AG09319 (cell line): ENCODE data around the gene FBXL16.

ENCODE experiments used
- DNase-seq: peaks from one replicate; pipeline ENCODE4 v3.0.0-alpha.2; 2010; ENCODE audit warnings: low read depth; ENCODE audit errors: extremely low read depth
- CTCF ChIP-seq: IDR thresholded peaks from 2 replicates; pipeline ENCODE4 v1.5.1; 2011; ENCODE audit warnings: low read depth, mild to moderate bottlenecking, inconsistent platforms, low read length, moderate library complexity

The FBXL16 gene

GRCh38 chr16:674968-675883, 30.4 kb downstream of the FBXL16 start, which contains the start of gene RHBDL1:
TSS of gene RHBDL1 (plus strand) at chr16:675671. CDS start at chr16:675791, 120 bp downstream.
- no peak for DNase-seq
- TF ChIP-seq CTCF: no peak; the same call in 1 of the 2 replicates

- TF ChIP-seq CTCF: no peak
- DNase-seq: no peak
These were observed 31.3 kb downstream of the FBXL16 start for GRCh38 chr16:674214-674881.

- no peak for DNase-seq
- no peak for TF ChIP-seq CTCF
These were observed 32.1 kb downstream of the FBXL16 start for GRCh38 chr16:673399-673991.

- TF ChIP-seq CTCF: no peak
- no peak for DNase-seq
These were observed 32.8 kb downstream of the FBXL16 start for GRCh38 chr16:672851-673250.

- no peak for TF ChIP-seq CTCF
- no peak for DNase-seq
These were observed 33.2 kb downstream of the FBXL16 start for GRCh38 chr16:672371-672770.

- DNase-seq: no peak
- TF ChIP-seq CTCF: no peak
These were observed 34.1 kb downstream of the FBXL16 start for GRCh38 chr16:671353-672131.
